PFSK-1 (cell line): ENCODE measurements around the gene PAK2.

Experiments used
- FOXP2 ChIP-seq: optimal IDR thresholded peaks from 2 replicates; pipeline ENCODE3; 2011; ENCODE audit warnings: borderline replicate concordance, control low read depth, inconsistent platforms; ENCODE audit not compliant: insufficient read depth; ENCODE audit errors: extremely low read length, extremely low read depth
- POLR2AphosphoS5 ChIP-seq: IDR thresholded peaks from 2 replicates; pipeline ENCODE4 v1.6.1; 2012; ENCODE audit warnings: low read depth, mild to moderate bottlenecking, control low read depth, low read length, moderate library complexity
- REST ChIP-seq, 2 experiments: IDR thresholded peaks; 2 replicates each; pipeline versions ENCODE4 v1.6.1 to v1.8.0; 2011 to 2012; ENCODE audit warnings: low read depth in 2 of 2, low read length in 2 of 2, control low read depth in 1 of 2, inconsistent platforms in 1 of 2, mild to moderate bottlenecking in 1 of 2, moderate library complexity in 1 of 2; ENCODE audit not compliant: insufficient read depth in 1 of 2
- SIN3A ChIP-seq: IDR thresholded peaks from 2 replicates; pipeline ENCODE4 v1.6.1; 2012; ENCODE audit warnings: mild to moderate bottlenecking, low read length, moderate library complexity, borderline replicate concordance; ENCODE audit not compliant: insufficient read depth
- TAF1 ChIP-seq: IDR thresholded peaks from 2 replicates; pipeline ENCODE4 v1.6.1; 2012; ENCODE audit warnings: low read length, control low read depth, borderline replicate concordance; ENCODE audit not compliant: insufficient read depth

The PAK2 gene

DNA sequence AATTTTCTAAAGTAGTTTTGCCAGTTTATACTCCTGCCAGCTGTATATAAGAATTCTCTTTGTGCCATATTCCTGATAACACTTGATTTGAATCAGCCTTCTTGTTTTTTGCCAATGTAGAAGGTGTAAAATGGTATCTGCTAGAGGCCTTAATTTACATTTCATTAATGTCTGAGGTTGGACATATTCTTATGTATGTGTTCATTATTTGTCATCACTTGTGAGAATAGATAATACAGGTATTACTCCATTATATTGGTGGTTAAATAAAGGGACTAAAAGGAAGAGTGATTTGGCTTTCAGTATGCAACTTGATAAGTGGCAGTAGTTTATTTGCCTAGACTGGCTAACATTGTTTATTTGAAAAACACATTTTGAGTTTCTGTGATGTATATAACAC lies 25.8 kb downstream of the PAK2 start:
- TF ChIP-seq FOXP2 (no peak), POLR2AphosphoS5 (no peak), SIN3A (no peak), TAF1 (no peak), REST (IDR thresholded peaks at IDR 0.05; ENCODE audit: insufficient read depth in 1 of 2, low read depth in 2 of 2, low read length in 2 of 2) (no peak)

- TF ChIP-seq TAF1 (no peak), REST (IDR thresholded peaks at IDR 0.05; ENCODE audit: insufficient read depth in 1 of 2, low read depth in 2 of 2, low read length in 2 of 2) (no peak), SIN3A (no peak), FOXP2 (no peak), POLR2AphosphoS5 (no peak)
These were observed 31.4 kb downstream of the PAK2 start for GRCh38 chr3:196771067-196771466.

DNA sequence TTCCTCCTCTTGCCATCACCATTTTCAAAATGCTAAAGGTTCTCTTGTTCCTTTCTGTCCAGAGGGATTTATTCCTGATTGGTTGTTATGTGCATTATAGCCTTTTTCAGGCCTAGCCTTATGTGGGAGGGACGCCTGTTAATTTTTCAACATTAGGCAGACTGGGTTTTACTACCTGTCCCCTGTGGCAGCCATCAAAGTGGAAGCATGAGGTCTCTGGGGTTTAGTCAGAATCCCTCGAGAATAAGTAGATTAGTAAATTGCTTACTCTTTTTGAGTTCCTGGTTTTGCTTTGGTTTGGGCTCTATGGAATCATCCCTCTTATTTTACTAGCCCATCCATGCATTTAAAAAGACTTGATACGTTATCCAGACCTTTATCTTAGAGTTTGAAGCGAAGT lies 32.4 kb downstream of the PAK2 start:
- TF ChIP-seq SIN3A (no peak), REST (IDR thresholded peaks at IDR 0.05; ENCODE audit: insufficient read depth in 1 of 2, low read depth in 2 of 2, low read length in 2 of 2) (no peak), FOXP2 (no peak), POLR2AphosphoS5 (no peak), TAF1 (no peak)

- TF ChIP-seq FOXP2 = no peak
- no peak for TF ChIP-seq REST (IDR thresholded peaks at IDR 0.05; ENCODE audit: insufficient read depth in 1 of 2, low read depth in 2 of 2, low read length in 2 of 2)
- TF ChIP-seq TAF1 = no peak
- no peak for TF ChIP-seq POLR2AphosphoS5
These were observed 33.2 kb downstream of the PAK2 start for GRCh38 chr3:196772897-196773296.

- TF ChIP-seq POLR2AphosphoS5 = no peak
These were observed 34.6 kb downstream of the PAK2 start for GRCh38 chr3:196774191-196774820.
